HG03135 (cell line): Measurements from ENCODE around the gene RNF138.
"Not testable (repeated sequence)": the region's sequence is repeated elsewhere in the genome, so short reads cannot be mapped to it uniquely, and the experiment has no call there.

ENCODE experiments used
- ATAC-seq: cut with Tn5 transposase; IDR thresholded peaks from one replicate; pipeline ENCODE4 v1.9.1; 2021; ENCODE audit warnings: mild to moderate bottlenecking, moderate library complexity; ENCODE audit not compliant: unreplicated experiment

The RNF138 gene

GRCh38 chr18:32095192-32095899, 3.7 kb downstream of the RNF138 start:
- no peak for ATAC-seq

GRCh38 chr18:32095900-32096229, 4.2 kb downstream of the RNF138 start:
- ATAC-seq = no peak

GRCh38 chr18:32096946-32097345, 5.3 kb downstream of the RNF138 start:
- ATAC-seq = no peak

- no peak for ATAC-seq
Observed at GRCh38 chr18:32104516-32104915, 12.8 kb downstream of the RNF138 start.

- no peak for ATAC-seq
Observed at GRCh38 chr18:32110005-32110404, 18.3 kb downstream of the RNF138 start.

- ATAC-seq = no peak
Observed at GRCh38 chr18:32111706-32112105, 20.0 kb downstream of the RNF138 start.

- ATAC-seq = no peak
Observed at GRCh38 chr18:32112826-32113225, 21.2 kb downstream of the RNF138 start.

GRCh38 chr18:32114293-32114942, 22.7 kb downstream of the RNF138 start:
- no peak for ATAC-seq

GRCh38 chr18:32122039-32122438, 30.4 kb downstream of the RNF138 start:
- ATAC-seq = no peak

- no peak for ATAC-seq
Observed at GRCh38 chr18:32126538-32126937, 34.9 kb downstream of the RNF138 start.

GRCh38 chr18:32135625-32136024, 44.0 kb downstream of the RNF138 start:
- ATAC-seq = no peak

GRCh38 chr18:32138332-32138982, 46.8 kb downstream of the RNF138 start:
- no peak for ATAC-seq

GRCh38 chr18:32139835-32140283, 48.2 kb downstream of the RNF138 start:
- no peak for ATAC-seq

- ATAC-seq = no peak
Observed at GRCh38 chr18:32148185-32148870, 56.7 kb downstream of the RNF138 start.

- peak; percentile 86 for ATAC-seq
Observed at GRCh38 chr18:32152705-32153448, 61.2 kb downstream of the RNF138 start.

- no peak for ATAC-seq
Observed at GRCh38 chr18:32156855-32157254, 65.2 kb downstream of the RNF138 start.

GRCh38 chr18:32157580-32157979, 65.9 kb downstream of the RNF138 start:
- no peak for ATAC-seq

GRCh38 chr18:32158108-32158624, 66.5 kb downstream of the RNF138 start:
- ATAC-seq = peak; percentile 87

- ATAC-seq = not testable (repeated sequence)
Observed at GRCh38 chr18:32158631-32159030, 67.0 kb downstream of the RNF138 start.

GRCh38 chr18:32160547-32160946, 68.9 kb downstream of the RNF138 start:
- no peak for ATAC-seq
